ENCODE results near the gene TNS4. TPM values are rescaled to one million over a fixed set of nuclear protein-coding genes. Genes with fewer than 3 reads are reported as not detected.
A peak's percentile ranks its signal among the peaks of the same experiment; 100 is the strongest.

The TNS4 gene, protein sequence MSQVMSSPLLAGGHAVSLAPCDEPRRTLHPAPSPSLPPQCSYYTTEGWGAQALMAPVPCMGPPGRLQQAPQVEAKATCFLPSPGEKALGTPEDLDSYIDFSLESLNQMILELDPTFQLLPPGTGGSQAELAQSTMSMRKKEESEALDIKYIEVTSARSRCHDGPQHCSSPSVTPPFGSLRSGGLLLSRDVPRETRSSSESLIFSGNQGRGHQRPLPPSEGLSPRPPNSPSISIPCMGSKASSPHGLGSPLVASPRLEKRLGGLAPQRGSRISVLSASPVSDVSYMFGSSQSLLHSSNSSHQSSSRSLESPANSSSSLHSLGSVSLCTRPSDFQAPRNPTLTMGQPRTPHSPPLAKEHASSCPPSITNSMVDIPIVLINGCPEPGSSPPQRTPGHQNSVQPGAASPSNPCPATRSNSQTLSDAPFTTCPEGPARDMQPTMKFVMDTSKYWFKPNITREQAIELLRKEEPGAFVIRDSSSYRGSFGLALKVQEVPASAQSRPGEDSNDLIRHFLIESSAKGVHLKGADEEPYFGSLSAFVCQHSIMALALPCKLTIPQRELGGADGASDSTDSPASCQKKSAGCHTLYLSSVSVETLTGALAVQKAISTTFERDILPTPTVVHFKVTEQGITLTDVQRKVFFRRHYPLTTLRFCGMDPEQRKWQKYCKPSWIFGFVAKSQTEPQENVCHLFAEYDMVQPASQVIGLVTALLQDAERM
- total RNA-seq, result 1,000 to 10,000 TPM in 2 of 4 donors, 100 to 1,000 TPM in 2; 730 to 1,745 (median 1,078) TPM

DNA sequence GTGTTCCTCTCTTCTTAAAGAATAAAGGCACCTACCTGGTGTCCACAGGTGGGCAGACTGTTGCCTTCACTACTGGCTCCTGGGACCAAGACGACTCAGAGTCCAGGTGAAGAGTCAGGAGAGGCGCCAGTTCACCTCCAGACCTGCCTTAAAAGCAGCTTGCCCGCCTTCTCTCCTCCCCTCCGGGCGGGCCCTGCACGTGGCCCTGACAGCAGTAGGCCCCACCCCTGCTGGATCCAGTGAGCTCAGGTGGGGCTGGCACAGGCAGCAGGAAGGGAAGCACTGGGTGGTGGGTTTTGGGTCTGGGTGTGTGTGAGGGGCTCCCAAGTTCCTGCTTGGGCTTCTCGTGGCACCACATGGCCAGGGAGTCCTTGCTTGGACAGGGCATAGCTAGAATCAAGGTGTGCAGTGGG, at the start of gene TNS4:
TSS of gene TNS4 (minus strand) at position 125 of the 413 bp plus-strand sequence. CDS start 5,198 bp downstream, outside the sequence.
- Histone ChIP-seq H3K36me3 (peaks cover 5% of the 10 kb centered on the region), H3K4me1 (peaks cover 40% of the 10 kb centered on the region), H3K9me3 (no peaks in the 10 kb centered on the region), H3K27ac (peak within 1 kb of the TSS; percentile 91), H3K4me3 (peak within 1 kb of the TSS; percentile 59), H3K27me3 (no peaks in the 10 kb centered on the region)
- TF ChIP-seq POLR2A (IDR thresholded peaks at IDR 0.05) (peak in 1 of 2 donors; percentile 55), EP300 (IDR thresholded peaks at IDR 0.05) (no peak), POLR2AphosphoS5 (IDR thresholded peaks at IDR 0.05) (peak; percentile 32 to 91 (median 73))
- TF ChIP-seq, protein P1, sequence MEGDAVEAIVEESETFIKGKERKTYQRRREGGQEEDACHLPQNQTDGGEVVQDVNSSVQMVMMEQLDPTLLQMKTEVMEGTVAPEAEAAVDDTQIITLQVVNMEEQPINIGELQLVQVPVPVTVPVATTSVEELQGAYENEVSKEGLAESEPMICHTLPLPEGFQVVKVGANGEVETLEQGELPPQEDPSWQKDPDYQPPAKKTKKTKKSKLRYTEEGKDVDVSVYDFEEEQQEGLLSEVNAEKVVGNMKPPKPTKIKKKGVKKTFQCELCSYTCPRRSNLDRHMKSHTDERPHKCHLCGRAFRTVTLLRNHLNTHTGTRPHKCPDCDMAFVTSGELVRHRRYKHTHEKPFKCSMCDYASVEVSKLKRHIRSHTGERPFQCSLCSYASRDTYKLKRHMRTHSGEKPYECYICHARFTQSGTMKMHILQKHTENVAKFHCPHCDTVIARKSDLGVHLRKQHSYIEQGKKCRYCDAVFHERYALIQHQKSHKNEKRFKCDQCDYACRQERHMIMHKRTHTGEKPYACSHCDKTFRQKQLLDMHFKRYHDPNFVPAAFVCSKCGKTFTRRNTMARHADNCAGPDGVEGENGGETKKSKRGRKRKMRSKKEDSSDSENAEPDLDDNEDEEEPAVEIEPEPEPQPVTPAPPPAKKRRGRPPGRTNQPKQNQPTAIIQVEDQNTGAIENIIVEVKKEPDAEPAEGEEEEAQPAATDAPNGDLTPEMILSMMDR (IDR thresholded peaks at IDR 0.05), result no peak
- WGBS, result 56% methylated on average over 7 of the region's 7 CpGs
- DNase-seq (ENCODE audit: low spot score in 2 of 2), result peak in 1 of 2 donors; percentile 83

DNA sequence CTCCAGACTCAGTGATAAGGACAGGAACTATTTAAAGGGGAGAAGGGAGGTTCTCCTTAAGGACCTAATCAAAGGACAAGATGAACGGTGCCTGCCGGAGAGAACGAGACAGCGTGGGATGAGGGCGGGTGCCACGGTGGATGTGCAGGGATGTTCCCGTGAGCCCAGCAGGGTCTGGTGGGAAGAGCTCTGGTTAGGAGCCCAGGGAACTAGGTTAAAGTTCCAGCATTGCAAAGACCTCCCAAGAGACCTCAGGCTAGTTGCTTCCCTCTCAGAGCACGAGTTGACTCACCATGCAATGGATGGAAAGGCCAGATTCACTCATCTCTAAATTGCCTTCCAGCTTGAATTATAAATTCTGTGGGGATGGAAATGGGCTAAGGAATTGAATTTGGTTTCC, 49.2 kb upstream of the TNS4 start:
- no peak for TF ChIP-seq POLR2AphosphoS5 (IDR thresholded peaks at IDR 0.05)
- peak in 1 of 2 donors; percentile 39 for TF ChIP-seq POLR2A (IDR thresholded peaks at IDR 0.05)
- WGBS, result 57% methylated on average over 8 of the region's 8 CpGs
- Histone ChIP-seq H3K36me3 (no peaks in the 10 kb centered on the region), H3K27me3 (no peaks in the 10 kb centered on the region), H3K4me3 (no peak overlapping the region), H3K4me1 (peaks cover 79% of the 10 kb centered on the region), H3K9me3 (no peaks in the 10 kb centered on the region), H3K27ac (peak overlapping the region; percentile 92)
- peak; percentile 90 for DNase-seq (ENCODE audit: low spot score in 2 of 2)

DNA sequence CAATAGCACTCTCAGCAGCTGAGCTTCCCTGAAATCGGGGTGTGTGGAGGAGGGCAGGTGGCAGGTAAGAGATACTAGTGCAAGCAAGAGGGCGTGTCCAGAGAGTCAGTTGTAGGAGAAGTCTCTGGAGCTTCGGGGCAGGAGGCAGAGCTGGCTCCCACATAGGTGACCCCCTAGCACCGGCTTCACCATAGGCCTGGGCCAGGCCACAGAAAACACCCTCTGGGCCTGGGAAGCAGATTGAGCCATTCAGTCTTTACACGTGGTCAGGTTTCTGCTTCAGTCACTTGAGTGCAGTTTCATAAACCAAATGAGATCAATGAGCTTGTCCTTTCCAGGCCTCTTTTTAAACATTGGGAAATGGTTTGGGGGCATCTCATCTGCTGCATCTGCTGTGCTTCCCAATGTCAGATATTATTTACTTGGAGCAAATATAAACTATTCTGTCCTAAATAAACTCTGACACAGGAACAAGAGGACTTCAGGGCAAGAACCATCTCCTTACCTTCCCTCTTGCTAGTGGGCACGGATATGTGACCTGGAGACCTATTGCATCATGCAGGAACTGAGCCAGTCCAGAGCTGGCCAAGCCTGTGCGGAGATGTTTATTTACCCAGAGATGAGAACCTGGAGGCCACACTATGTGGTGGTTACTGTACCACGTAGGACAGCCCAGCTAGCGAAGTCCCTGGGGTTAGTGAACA, 47.7 kb upstream of the TNS4 start:
- H3K9me3 ChIP-seq, result no peaks in the 10 kb centered on the region
- H3K36me3 ChIP-seq, result no peaks in the 10 kb centered on the region
- peak; percentile 71 to 78 for DNase-seq (ENCODE audit: low spot score in 2 of 2)
- no peak overlapping the region for H3K4me3 ChIP-seq
- peak overlapping the region; percentile 92 for H3K27ac ChIP-seq
- peaks cover 71% of the 10 kb centered on the region for H3K4me1 ChIP-seq
- H3K27me3 ChIP-seq, result no peaks in the 10 kb centered on the region
- TF ChIP-seq, protein P1 (IDR thresholded peaks at IDR 0.05), result no peak
- no peak for TF ChIP-seq POLR2AphosphoS5 (IDR thresholded peaks at IDR 0.05)
- no peak for TF ChIP-seq EP300 (IDR thresholded peaks at IDR 0.05)
- TF ChIP-seq POLR2A (IDR thresholded peaks at IDR 0.05), result no peak
- 52% methylated on average over 9 of the region's 9 CpGs for WGBS

DNA sequence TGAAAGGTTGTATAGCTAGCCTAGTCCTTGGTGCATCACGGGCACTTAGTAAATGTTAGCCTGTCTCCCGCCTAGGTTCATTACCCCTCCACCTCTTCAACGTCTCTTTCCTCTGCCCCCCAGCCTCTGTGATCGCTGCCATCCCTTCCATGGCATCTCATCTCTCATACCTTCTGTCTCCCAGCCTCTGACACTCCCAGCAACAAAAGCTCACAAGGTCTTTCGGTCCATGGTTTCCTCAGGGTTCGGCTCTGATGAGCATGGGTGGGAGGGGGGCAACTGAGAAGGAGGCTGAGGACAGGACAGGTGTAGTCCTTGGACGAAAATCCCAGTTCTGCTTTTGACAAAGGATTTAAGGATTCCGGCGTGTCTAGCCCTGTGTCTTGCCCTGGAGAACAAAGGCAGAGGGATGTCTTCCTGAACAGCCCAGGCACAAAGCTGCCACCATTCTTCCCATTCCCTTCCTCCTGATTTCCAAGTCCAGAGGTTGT, 47.1 kb upstream of the TNS4 start:
- peak; percentile 53 to 60 for DNase-seq (ENCODE audit: low spot score in 2 of 2)
- Histone ChIP-seq H3K27me3 (no peaks in the 10 kb centered on the region), H3K4me1 (peaks cover 72% of the 10 kb centered on the region), H3K4me3 (no peak overlapping the region), H3K36me3 (no peaks in the 10 kb centered on the region), H3K9me3 (no peaks in the 10 kb centered on the region), H3K27ac (peak overlapping the region; percentile 92)
- TF ChIP-seq EP300 (IDR thresholded peaks at IDR 0.05) (no peak), POLR2AphosphoS5 (IDR thresholded peaks at IDR 0.05) (no peak), POLR2A (IDR thresholded peaks at IDR 0.05) (no peak)
- TF ChIP-seq, protein P1 (IDR thresholded peaks at IDR 0.05), result no peak
- 74% methylated on average over 9 of the region's 9 CpGs for WGBS

DNA sequence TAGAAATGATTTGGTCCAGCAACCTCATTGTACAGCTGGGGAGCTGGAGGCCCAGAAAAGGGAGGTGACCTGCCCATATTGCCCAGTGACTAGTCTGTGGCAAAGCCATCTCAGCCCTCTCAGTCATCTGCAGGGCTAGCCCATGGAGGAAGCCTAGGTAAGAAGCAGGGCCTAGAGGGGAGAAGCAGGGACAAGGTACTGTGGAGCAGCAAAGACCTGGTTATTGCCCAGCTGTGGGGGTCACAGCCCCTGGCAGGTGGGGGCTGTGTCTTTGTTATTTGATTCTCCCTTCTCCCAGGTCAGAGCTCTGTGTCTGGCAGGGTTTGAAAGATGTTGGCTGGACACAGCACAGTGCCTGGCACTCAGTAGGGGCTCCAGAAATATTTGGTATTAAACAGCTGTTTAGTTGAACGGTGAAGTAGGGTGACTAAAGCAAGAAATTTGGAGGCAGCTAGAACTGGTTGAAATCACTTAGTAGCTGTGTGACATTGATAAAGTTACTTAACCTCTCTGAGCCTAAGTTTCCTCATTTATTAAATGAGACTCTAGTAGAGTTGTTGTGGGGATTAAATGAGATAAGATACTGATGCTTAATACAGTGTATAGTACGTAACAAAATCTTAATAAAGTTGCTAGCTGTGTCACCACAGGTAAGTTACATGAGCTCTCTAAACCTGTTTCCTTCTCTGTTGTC, 46.5 kb upstream of the TNS4 start:
- WGBS, result 58% methylated on average over 2 of the region's 2 CpGs
- no peaks in the 10 kb centered on the region for H3K27me3 ChIP-seq
- H3K36me3 ChIP-seq, result no peaks in the 10 kb centered on the region
- DNase-seq (ENCODE audit: low spot score in 2 of 2), result peak in 1 of 2 donors; percentile 40
- H3K4me3 ChIP-seq, result no peak overlapping the region
- H3K9me3 ChIP-seq, result no peaks in the 10 kb centered on the region
- H3K27ac ChIP-seq, result peak overlapping the region; percentile 92
- TF ChIP-seq EP300 (IDR thresholded peaks at IDR 0.05) (no peak), POLR2AphosphoS5 (IDR thresholded peaks at IDR 0.05) (no peak), POLR2A (IDR thresholded peaks at IDR 0.05) (no peak)
- TF ChIP-seq, protein P1 (IDR thresholded peaks at IDR 0.05), result no peak
- peaks cover 72% of the 10 kb centered on the region for H3K4me1 ChIP-seq

Measured in suprapubic skin (tissue), 4 donors.